Measurements from ENCODE around the gene WIPF1. TPM values are rescaled to one million over a fixed set of nuclear protein-coding genes. Genes with fewer than 3 reads are reported as not detected.

The WIPF1 gene
- total and polyA plus RNA-seq, 10 donors = 74.9 to 265 (median 175) TPM

- intact Hi-C loops (cut with DNase I; ENCODE audit: low total_unique reads) = no loop called here
- no peaks in the 10 kb centered on the region for H3K36me3 ChIP-seq
- 12 to 19% (median 14%) methylated on average over 3 of the region's 3 CpGs for WGBS, 5 donors
- H3K27ac ChIP-seq = peak overlapping the region in 5 of 8 donors; percentile 22 to 88 (median 82)
- H3K4me1 ChIP-seq = peaks cover 0 to 35% (median 10%) of the 10 kb centered on the region in 6 donors
- no peak for DNase-seq
- H3K4me3 ChIP-seq = peak overlapping the region in 1 of 8 donors; percentile 43
- H3K27me3 ChIP-seq (replicated peaks in 1 of 7) = no peaks in the 10 kb centered on the region
- H3K9me3 ChIP-seq = peaks cover 0 to 2% (median 0%) of the 10 kb centered on the region in 8 donors
- no peak for TF ChIP-seq POLR2AphosphoS5 (IDR thresholded peaks at IDR 0.05)
- TF ChIP-seq, protein P1, sequence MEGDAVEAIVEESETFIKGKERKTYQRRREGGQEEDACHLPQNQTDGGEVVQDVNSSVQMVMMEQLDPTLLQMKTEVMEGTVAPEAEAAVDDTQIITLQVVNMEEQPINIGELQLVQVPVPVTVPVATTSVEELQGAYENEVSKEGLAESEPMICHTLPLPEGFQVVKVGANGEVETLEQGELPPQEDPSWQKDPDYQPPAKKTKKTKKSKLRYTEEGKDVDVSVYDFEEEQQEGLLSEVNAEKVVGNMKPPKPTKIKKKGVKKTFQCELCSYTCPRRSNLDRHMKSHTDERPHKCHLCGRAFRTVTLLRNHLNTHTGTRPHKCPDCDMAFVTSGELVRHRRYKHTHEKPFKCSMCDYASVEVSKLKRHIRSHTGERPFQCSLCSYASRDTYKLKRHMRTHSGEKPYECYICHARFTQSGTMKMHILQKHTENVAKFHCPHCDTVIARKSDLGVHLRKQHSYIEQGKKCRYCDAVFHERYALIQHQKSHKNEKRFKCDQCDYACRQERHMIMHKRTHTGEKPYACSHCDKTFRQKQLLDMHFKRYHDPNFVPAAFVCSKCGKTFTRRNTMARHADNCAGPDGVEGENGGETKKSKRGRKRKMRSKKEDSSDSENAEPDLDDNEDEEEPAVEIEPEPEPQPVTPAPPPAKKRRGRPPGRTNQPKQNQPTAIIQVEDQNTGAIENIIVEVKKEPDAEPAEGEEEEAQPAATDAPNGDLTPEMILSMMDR (IDR thresholded peaks at IDR 0.05 in 8 of 11, conservative IDR thresholded peaks at IDR 0.05 in 3 of 11) = peak in 8 of 11 experiments; percentile 21 to 43 (median 36)
These were observed 75.1 kb downstream of the WIPF1 start for GRCh38 chr2:174522553-174522952.

DNA sequence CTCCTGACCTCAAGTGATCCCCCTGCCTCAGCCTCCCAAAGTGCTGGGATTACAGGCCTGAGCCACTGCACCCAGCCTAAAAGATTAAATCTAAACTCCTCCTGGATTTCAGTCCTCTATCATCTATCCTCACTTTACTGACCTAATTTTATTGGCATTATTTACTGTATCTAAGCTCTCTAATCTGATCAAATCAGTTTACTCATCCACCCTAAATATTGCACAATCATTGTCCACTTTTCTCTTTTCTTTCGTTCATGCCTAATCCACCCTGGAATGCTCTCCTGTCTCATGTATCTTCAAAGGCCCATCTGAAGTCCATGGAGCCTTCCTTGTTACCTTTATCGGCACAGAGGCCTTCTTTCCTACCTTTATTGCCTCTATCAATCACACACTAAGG, 79.2 kb downstream of the WIPF1 start:
- intact Hi-C loops (cut with DNase I; ENCODE audit: low total_unique reads) = no loop called here
- 88 to 96% (median 91%) methylated on average over 2 of the region's 2 CpGs for WGBS, 5 donors
- no peaks in the 10 kb centered on the region for H3K36me3 ChIP-seq
- no peak overlapping the region for H3K27ac ChIP-seq
- peaks cover 0 to 26% (median 9%) of the 10 kb centered on the region in 6 donors for H3K4me1 ChIP-seq
- H3K4me3 ChIP-seq = no peak overlapping the region
- H3K9me3 ChIP-seq = no peaks in the 10 kb centered on the region
- no peak for DNase-seq
- no peaks in the 10 kb centered on the region for H3K27me3 ChIP-seq (replicated peaks in 1 of 7)
- TF ChIP-seq, protein P1 (IDR thresholded peaks at IDR 0.05 in 8 of 11, conservative IDR thresholded peaks at IDR 0.05 in 3 of 11) = no peak
- TF ChIP-seq POLR2A (IDR thresholded peaks at IDR 0.05) (no peak), POLR2AphosphoS5 (IDR thresholded peaks at IDR 0.05) (no peak)

DNA sequence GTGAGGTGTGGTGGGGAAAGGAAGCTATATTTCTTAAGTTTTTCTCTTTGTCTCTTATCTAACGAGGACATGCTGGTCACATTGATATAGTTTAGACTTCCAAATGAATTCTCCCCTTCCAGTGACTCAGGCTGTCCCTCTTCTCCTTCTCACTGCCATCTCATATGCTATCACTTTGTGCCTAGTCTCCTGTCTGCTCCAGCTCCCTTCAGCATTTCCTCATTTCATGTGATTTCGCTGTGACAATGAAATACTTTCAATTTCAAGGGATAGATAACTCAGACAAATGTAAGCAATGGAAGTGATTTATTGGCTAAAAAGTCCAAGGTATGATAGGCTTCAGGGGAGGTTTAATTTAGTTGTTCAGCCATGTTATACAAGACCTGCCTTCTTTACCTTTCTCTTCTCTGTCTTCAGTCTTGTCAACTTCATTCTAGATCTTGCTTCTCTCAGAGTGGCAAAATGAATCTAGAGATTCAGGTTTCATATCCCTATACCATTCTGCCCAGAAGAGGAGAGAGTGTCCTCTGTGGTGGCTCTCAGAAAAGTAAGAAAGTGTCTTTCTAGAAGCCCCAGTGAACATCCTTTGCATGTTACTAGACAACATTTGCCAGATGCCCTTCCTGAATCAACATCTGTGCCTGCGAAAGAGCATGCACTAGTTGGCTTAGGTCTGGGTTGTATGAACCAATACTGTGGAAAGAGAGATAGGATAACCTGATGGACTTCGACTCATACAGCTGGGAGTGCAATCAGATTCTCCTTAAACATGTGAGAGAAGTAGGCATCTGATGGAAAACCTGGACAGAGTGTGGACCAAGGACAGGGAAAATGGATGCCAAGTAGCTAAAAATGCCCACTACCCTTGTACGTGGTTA, 80.9 kb downstream of the WIPF1 start:
- Histone ChIP-seq H3K9me3 (peaks cover 0 to 4% (median 0%) of the 10 kb centered on the region in 8 donors), H3K27me3 (replicated peaks in 1 of 7) (no peaks in the 10 kb centered on the region), H3K4me3 (no peak overlapping the region), H3K4me1 (peaks cover 0 to 10% (median 0%) of the 10 kb centered on the region in 6 donors), H3K36me3 (no peaks in the 10 kb centered on the region), H3K27ac (peak overlapping the region in 1 of 8 donors; percentile 29)
- 67 to 86% (median 76%) methylated on average over 5 of the region's 5 CpGs for WGBS, 5 donors
- intact Hi-C loops (cut with DNase I; ENCODE audit: low total_unique reads) = no loop called here
- no peak for TF ChIP-seq POLR2AphosphoS5 (IDR thresholded peaks at IDR 0.05)
- TF ChIP-seq, protein P1 (IDR thresholded peaks at IDR 0.05 in 8 of 11, conservative IDR thresholded peaks at IDR 0.05 in 3 of 11) = no peak
- no peak for TF ChIP-seq POLR2A (IDR thresholded peaks at IDR 0.05)
- DNase-seq = no peak

DNA sequence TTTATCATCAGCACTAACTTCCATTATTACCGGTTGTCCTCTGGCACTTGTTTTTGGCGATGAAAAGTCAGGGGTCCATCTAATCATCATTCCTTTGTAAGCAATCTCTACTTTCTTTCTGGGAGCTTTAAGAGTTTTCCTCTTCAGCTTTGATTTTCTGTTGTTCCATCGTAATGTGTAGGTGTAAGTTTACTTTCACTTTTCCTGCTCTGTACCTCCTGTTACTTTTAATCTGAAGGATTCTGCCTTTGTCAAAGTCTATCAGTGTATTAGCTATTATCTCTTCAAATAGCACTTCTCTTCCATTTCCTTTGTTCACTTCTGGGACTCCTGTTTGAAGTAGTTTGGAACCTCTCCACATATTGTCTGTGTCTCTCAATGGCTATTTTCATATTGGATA, 85.3 kb downstream of the WIPF1 start:
- Histone ChIP-seq H3K4me3 (no peak overlapping the region), H3K4me1 (peaks cover 0 to 10% (median 0%) of the 10 kb centered on the region in 6 donors)
- intact Hi-C loops (cut with DNase I; ENCODE audit: low total_unique reads) = no loop called here

More for the DNA sequence above, 85.3 kb downstream of the WIPF1 start:
- peaks cover 0 to 35% (median 23%) of the 10 kb centered on the region in 8 donors for H3K9me3 ChIP-seq
- no peak overlapping the region for H3K27ac ChIP-seq
- no peaks in the 10 kb centered on the region for H3K27me3 ChIP-seq (replicated peaks in 1 of 7)
- WGBS, 5 donors = 79 to 87% (median 83%) methylated on average over 3 of the region's 3 CpGs
- no peak for DNase-seq
- H3K36me3 ChIP-seq = no peaks in the 10 kb centered on the region
- TF ChIP-seq POLR2A (IDR thresholded peaks at IDR 0.05) (no peak), POLR2AphosphoS5 (IDR thresholded peaks at IDR 0.05) (no peak)
- TF ChIP-seq, protein P1 (IDR thresholded peaks at IDR 0.05 in 8 of 11, conservative IDR thresholded peaks at IDR 0.05 in 3 of 11) = no peak
